GM12801 (cell line): Measurements from ENCODE around the gene ZYX.

ENCODE experiments used
- TF ChIP-seq, protein P1 (sequence below): IDR thresholded peaks from one replicate; pipeline ENCODE4 v1.5.1; 2011; ENCODE audit warnings: control low read depth; ENCODE audit not compliant: insufficient read length; ENCODE audit errors: extremely low read depth

ZYX gene

DNA sequence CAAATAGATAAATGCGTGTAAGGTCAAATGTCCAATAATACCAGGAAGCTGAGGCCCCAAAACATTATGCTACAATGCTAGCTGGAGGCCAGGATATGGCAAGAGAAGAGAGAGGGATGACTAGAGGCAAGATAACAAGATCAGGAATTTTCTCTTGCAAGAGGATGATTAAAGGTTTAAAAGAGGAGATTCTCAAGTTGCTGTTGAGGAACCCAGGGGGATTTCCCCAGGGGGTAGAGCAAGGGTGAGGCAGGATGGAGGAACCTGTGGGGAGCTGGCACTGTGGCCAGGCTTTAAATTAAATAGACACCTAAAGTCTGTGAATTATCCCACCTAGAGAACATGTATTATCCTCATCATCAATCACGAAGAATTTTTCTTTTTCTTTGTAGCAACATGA is 58.7 kb downstream of the ZYX start:
- TF ChIP-seq, protein P1, sequence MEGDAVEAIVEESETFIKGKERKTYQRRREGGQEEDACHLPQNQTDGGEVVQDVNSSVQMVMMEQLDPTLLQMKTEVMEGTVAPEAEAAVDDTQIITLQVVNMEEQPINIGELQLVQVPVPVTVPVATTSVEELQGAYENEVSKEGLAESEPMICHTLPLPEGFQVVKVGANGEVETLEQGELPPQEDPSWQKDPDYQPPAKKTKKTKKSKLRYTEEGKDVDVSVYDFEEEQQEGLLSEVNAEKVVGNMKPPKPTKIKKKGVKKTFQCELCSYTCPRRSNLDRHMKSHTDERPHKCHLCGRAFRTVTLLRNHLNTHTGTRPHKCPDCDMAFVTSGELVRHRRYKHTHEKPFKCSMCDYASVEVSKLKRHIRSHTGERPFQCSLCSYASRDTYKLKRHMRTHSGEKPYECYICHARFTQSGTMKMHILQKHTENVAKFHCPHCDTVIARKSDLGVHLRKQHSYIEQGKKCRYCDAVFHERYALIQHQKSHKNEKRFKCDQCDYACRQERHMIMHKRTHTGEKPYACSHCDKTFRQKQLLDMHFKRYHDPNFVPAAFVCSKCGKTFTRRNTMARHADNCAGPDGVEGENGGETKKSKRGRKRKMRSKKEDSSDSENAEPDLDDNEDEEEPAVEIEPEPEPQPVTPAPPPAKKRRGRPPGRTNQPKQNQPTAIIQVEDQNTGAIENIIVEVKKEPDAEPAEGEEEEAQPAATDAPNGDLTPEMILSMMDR = no peak
